B cell (primary cell): ENCODE data around the gene BRD3.
"Not testable (repeated sequence)": the region's sequence is repeated elsewhere in the genome, so short reads cannot be mapped to it uniquely, and the experiment has no call there.

Experiments
- CTCF ChIP-seq: fragments of 200-600 bp; IDR thresholded peaks from one replicate; pipeline ENCODE4 v1.8.0; 2022; ENCODE audit warnings: antibody characterized with exemption, mild to moderate bottlenecking
- EZH2 ChIP-seq: IDR thresholded peaks from 2 replicates; pipeline ENCODE4 v1.6.1; 2012; ENCODE audit warnings: borderline replicate concordance, low read depth, mild to moderate bottlenecking, moderate library complexity, low read length; ENCODE audit not compliant: insufficient read depth, poor library complexity, severe bottlenecking

- not testable (repeated sequence) for TF ChIP-seq CTCF, EZH2
Measured at GRCh38 chr9:134075689-134076088, 7.9 kb upstream of the BRD3 start.
